ENCODE data around the gene NRP1. TPM values are rescaled to one million over a fixed set of nuclear protein-coding genes. Genes with fewer than 3 reads are reported as not detected.

Gene NRP1
- polyA plus RNA-seq, 1 experiment, result 218 TPM

DNA sequence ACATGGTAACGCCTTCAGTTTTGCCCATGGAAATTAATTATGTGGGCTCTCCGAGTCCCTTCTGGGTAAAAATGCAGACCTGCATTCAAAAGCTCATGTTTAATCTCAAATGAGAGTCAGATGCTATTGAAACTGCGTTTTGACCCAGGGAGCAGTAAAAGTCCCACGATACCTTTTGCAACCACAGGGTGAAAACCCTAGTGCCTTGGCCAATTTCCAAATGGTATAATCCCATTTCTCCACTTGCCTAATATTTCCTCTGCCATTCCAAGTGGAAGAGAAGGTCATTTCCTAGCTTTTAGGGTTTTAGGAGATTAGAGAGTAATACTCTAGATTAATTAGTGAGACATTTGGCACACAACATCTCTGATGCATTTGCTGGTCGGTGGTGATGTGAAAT is 132.5 kb downstream of the NRP1 start:
- Histone ChIP-seq H3K27ac (ENCODE audit: low read depth, low read length) (no peak overlapping the region), H3K4me3 (ENCODE audit: low read depth, low read length) (no peak overlapping the region), H3K9me3 (ENCODE audit: control insufficient read depth, insufficient read depth, low read length) (no peaks in the 10 kb centered on the region), H3K27me3 (ENCODE audit: control insufficient read depth, insufficient read depth, low read length) (no peaks in the 10 kb centered on the region)
- TF ChIP-seq, protein P1, sequence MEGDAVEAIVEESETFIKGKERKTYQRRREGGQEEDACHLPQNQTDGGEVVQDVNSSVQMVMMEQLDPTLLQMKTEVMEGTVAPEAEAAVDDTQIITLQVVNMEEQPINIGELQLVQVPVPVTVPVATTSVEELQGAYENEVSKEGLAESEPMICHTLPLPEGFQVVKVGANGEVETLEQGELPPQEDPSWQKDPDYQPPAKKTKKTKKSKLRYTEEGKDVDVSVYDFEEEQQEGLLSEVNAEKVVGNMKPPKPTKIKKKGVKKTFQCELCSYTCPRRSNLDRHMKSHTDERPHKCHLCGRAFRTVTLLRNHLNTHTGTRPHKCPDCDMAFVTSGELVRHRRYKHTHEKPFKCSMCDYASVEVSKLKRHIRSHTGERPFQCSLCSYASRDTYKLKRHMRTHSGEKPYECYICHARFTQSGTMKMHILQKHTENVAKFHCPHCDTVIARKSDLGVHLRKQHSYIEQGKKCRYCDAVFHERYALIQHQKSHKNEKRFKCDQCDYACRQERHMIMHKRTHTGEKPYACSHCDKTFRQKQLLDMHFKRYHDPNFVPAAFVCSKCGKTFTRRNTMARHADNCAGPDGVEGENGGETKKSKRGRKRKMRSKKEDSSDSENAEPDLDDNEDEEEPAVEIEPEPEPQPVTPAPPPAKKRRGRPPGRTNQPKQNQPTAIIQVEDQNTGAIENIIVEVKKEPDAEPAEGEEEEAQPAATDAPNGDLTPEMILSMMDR (IDR thresholded peaks at IDR 0.05; ENCODE audit: low read depth, low read length), result no peak
- DNase-seq (ENCODE audit: low read depth, low spot score), result no peak
- ChIA-PET POLR2A (no interaction called here), CTCF (interaction anchor here (1.2 to 1.5 kb wide), 2 partner anchors 8 to 1437 kb away, joined by 3 to 8 read pairs; no protein-coding TSS in a partner anchor)

DNA sequence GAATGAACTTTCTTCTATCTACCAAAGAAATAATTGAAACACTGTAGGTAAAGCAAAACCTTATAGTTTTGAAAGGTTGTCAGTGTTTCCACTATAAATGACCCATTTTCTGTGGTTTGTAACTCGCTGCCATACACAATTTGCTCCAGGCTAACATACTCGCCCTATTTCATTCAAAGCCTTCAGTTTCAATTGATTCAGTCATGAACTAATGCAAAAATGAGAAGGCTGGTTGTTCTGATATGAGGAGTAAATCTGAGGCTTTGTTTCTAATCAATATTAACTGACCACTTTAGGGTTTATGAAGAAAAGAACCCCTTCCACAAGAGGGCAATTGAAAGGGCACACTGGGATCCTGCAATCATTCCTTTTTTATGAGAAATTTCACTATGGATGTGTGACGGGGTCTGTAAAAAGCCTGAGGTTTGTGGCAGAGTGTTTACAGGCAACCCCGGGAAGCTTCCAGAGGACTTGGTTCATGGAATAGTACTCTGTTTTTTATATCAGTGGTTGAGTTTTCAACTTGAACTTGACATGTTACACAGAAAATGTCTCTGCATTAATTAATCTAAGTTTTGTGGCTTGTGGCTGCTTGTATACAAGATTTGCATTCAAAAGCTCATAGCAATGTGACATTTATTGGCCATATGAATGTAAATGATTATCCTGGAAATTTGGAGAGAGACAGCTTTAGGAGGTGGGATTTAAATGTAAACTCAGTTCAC is 133.2 kb downstream of the NRP1 start:
- Histone ChIP-seq H3K4me3 (ENCODE audit: low read depth, low read length) (no peak overlapping the region), H3K9me3 (ENCODE audit: control insufficient read depth, insufficient read depth, low read length) (no peaks in the 10 kb centered on the region), H3K27me3 (ENCODE audit: control insufficient read depth, insufficient read depth, low read length) (no peaks in the 10 kb centered on the region), H3K27ac (ENCODE audit: low read depth, low read length) (no peak overlapping the region)
- TF ChIP-seq, protein P1 (IDR thresholded peaks at IDR 0.05; ENCODE audit: low read depth, low read length), result no peak
- ChIA-PET CTCF (interaction anchor here (1.2 to 1.5 kb wide), 2 partner anchors 8 to 1437 kb away, joined by 3 to 8 read pairs; no protein-coding TSS in a partner anchor), POLR2A (no interaction called here)
- DNase-seq (ENCODE audit: low read depth, low spot score), result no peak

DNA sequence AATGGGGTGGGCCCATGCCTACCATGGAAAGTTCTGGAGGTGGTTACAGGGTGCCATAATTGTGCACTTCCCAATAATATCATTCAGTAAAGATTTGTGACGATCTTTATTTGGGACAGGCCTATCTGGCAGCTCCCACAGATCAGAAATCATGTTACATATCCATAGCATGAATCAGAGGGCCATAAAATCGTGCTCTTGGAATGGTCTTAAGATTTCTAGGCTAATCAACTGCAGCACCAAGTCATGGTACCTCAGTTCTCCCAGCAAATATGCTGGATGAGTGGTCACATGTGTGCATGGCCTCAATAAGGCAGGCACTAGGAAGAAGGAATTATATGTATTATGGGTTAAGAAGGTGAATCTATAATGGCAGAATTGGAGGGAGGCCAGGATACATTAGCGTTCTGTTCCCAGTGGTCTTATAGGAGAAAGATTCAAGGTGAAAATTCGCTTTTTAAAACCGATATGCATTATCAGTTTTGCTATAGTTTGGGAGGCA is 134.7 kb downstream of the NRP1 start:
- ChIA-PET CTCF (no interaction called here), POLR2A (no interaction called here)
- no peak for DNase-seq (ENCODE audit: low read depth, low spot score)
- Histone ChIP-seq H3K9me3 (ENCODE audit: control insufficient read depth, insufficient read depth, low read length) (no peaks in the 10 kb centered on the region), H3K4me3 (ENCODE audit: low read depth, low read length) (no peak overlapping the region), H3K27me3 (ENCODE audit: control insufficient read depth, insufficient read depth, low read length) (no peaks in the 10 kb centered on the region), H3K27ac (ENCODE audit: low read depth, low read length) (no peak overlapping the region)
- TF ChIP-seq, protein P1 (IDR thresholded peaks at IDR 0.05; ENCODE audit: low read depth, low read length), result no peak

DNA sequence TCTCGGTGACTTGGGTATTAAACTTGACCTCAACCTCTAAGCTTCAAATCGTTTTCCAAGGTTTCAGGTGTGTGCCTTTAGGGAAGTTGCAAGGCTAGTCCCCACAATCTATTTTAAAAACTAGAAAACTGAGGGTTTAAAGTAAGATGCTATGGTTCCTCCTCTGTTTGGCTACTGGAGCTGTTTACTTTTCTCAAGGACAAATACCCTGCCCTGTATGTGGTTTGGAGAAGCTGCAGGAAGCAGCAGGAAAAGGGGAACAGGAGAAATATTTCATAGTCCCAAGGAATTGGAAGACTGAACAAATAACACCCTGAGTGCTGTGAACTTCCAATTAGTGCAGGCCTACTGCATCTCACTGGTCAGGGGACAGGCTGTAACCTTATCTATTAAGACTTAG is 135.9 kb downstream of the NRP1 start:
- TF ChIP-seq, protein P1 (IDR thresholded peaks at IDR 0.05; ENCODE audit: low read depth, low read length), result no peak
- ChIA-PET POLR2A (no interaction called here), CTCF (no interaction called here)
- Histone ChIP-seq H3K27me3 (ENCODE audit: control insufficient read depth, insufficient read depth, low read length) (no peaks in the 10 kb centered on the region), H3K4me3 (ENCODE audit: low read depth, low read length) (no peak overlapping the region), H3K9me3 (ENCODE audit: control insufficient read depth, insufficient read depth, low read length) (no peaks in the 10 kb centered on the region), H3K27ac (ENCODE audit: low read depth, low read length) (no peak overlapping the region)
- DNase-seq (ENCODE audit: low read depth, low spot score), result no peak

DNA sequence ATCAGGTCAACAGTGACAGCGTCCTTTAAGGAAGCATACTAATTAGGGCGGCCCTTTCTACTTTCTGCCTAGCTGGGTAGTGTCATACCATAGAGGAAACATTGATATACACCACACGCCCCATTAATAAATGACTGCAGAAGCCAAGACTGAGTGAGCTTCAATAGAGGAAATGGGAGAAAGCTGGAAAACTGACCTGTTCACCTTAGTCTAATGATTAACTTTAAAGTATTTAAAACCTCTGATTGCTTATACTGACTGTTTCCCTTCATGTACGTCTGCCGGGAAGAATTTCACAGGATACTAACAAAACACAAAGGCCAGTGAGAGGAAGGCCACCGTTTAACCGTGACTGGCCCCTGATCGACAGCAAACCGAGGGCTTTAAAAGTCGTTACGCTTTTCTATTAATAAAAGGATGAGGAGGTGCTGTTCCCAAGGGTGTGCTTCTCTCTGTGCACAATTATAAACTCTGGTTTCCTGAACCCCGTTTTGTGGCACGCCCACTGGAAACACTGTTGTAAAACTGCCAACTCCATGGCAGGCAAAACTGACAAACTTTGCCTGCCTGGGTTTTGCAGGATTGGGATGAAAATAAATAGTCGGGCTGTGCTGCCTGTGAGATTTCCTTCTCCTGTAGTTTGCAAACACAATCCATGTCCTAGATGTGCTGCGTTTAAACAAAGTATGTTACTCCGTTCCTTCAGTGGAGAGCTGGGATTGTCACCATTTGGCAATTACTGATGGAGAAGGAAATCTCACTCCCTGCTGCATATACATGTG is 137.6 kb downstream of the NRP1 start:
- ChIA-PET POLR2A (interaction anchor here (0.5 kb wide), 1 partner anchor 997 kb away, joined by 3 read pairs; no protein-coding TSS in a partner anchor), CTCF (no interaction called here)

More for the DNA sequence above, 137.6 kb downstream of the NRP1 start:
- Histone ChIP-seq H3K27ac (ENCODE audit: low read depth, low read length) (peak overlapping the region; percentile 40), H3K27me3 (ENCODE audit: control insufficient read depth, insufficient read depth, low read length) (no peaks in the 10 kb centered on the region), H3K4me3 (ENCODE audit: low read depth, low read length) (no peak overlapping the region), H3K9me3 (ENCODE audit: control insufficient read depth, insufficient read depth, low read length) (no peaks in the 10 kb centered on the region)
- TF ChIP-seq, protein P1 (IDR thresholded peaks at IDR 0.05; ENCODE audit: low read depth, low read length), result no peak
- DNase-seq (ENCODE audit: low read depth, low spot score), result no peak

Data from AG04450 (cell line).